ENCODE measurements around the gene AMDHD2.

DNA sequence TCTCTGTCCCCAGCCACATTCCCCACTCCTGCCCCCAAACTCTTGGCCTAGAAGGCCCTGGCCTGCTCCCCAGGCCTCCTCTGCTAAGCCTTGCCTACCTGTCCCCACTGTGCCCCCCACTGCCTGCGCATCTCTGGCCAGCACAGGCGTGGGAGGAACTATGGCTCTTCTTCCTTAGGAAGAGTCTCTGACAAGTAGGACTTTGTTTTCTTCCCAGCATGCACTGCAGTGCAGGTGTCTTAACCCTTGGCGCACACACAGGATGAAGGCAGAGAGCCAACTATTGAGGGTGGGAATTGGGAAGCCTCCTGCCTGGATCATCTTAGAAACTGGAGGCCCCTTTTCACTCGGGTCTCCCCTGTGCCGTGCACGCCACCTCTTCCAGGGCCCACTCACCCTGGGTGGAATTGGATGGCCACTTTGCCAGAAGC is 3.6 kb downstream of the AMDHD2 start:
- TF ChIP-seq, protein P1, sequence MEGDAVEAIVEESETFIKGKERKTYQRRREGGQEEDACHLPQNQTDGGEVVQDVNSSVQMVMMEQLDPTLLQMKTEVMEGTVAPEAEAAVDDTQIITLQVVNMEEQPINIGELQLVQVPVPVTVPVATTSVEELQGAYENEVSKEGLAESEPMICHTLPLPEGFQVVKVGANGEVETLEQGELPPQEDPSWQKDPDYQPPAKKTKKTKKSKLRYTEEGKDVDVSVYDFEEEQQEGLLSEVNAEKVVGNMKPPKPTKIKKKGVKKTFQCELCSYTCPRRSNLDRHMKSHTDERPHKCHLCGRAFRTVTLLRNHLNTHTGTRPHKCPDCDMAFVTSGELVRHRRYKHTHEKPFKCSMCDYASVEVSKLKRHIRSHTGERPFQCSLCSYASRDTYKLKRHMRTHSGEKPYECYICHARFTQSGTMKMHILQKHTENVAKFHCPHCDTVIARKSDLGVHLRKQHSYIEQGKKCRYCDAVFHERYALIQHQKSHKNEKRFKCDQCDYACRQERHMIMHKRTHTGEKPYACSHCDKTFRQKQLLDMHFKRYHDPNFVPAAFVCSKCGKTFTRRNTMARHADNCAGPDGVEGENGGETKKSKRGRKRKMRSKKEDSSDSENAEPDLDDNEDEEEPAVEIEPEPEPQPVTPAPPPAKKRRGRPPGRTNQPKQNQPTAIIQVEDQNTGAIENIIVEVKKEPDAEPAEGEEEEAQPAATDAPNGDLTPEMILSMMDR (IDR thresholded peaks at IDR 0.05; ENCODE audit: low read depth, low read length, poor library complexity, severe bottlenecking), result no peak
- no peak for TF ChIP-seq EZH2phosphoT487 (IDR thresholded peaks at IDR 0.05; ENCODE audit: borderline replicate concordance, low read length)

Measured in DOHH2 (cell line).